PC-3 (cell line): ENCODE results near the gene TRDN. TPM values are rescaled to one million over a fixed set of nuclear protein-coding genes. Genes with fewer than 3 reads are reported as not detected.

Experiments
- ATAC-seq: fragments of 200-7000 bp; cut with Tn5 transposase; 2 replicates; pipeline ENCODE4 v1.9.1; 2020; ENCODE audit warnings: mild to moderate bottlenecking, moderate library complexity
- BruUV-seq: library from RNA; stranded (reverse); fragments of 400-500 nt; replicated peaks from 2 replicates; lab custom pipeline; 2021; lab: Mats Ljungman, UMichigan
- CTCF ChIA-PET: fragments of 300-600 bp; sonication (Branson Sonifier 250); formaldehyde crosslinking; loops from one replicate; lab custom pipeline; 2022; ENCODE audit warnings: antibody characterized with exemption; lab: Charles Lee
- POLR2A ChIA-PET: fragments of 300-600 bp; sonication (Branson Sonifier 250); formaldehyde crosslinking; loops from one replicate; lab custom pipeline; 2022; ENCODE audit warnings: antibody characterized with exemption; ENCODE audit not compliant: unreplicated experiment; lab: Charles Lee
- DNase-seq: peaks from one replicate; pipeline ENCODE4 v3.0.0-alpha.2; 2015
- H2AFZ ChIP-seq: fragments of 300-600 bp; sonication (generic); 2 replicates; pipeline ENCODE4 v1.6.0; 2016; ENCODE audit warnings: antibody characterized with exemption, low read length
- H3F3A ChIP-seq: fragments of 300-600 bp; sonication (generic); one replicate; pipeline ENCODE4 v1.6.0; 2017; ENCODE audit warnings: antibody characterized with exemption, low read length, control low read depth, mild to moderate bottlenecking; ENCODE audit not compliant: unreplicated experiment
- H3K27ac ChIP-seq: fragments of 300-600 bp; sonication (generic); 2 replicates; pipeline ENCODE4 v1.5.1; 2016; ENCODE audit warnings: mild to moderate bottlenecking, low read length
- H3K27me3 ChIP-seq: fragments of 300-600 bp; sonication (generic); 2 replicates; pipeline ENCODE4 v1.6.1; 2016; ENCODE audit warnings: low read length, mixed read lengths
- H3K36me3 ChIP-seq: fragments of 300-600 bp; sonication (generic); 2 replicates; pipeline ENCODE4 v1.6.1; 2016; ENCODE audit warnings: low read depth, mixed run types, low read length, mixed read lengths
- H3K4me1 ChIP-seq: fragments of 300-600 bp; sonication (generic); 2 replicates; pipeline ENCODE4 v1.5.1; 2016; ENCODE audit warnings: low read length; ENCODE audit not compliant: insufficient read depth
- H3K4me2 ChIP-seq: fragments of 300-600 bp; sonication (generic); 2 replicates; pipeline ENCODE4 v1.6.0; 2016; ENCODE audit warnings: low read length
- H3K4me3 ChIP-seq: fragments of 300-600 bp; sonication (generic); 2 replicates; pipeline ENCODE4 v1.5.1; 2016; ENCODE audit warnings: mild to moderate bottlenecking, low read length, mixed read lengths
- H3K79me2 ChIP-seq: fragments of 300-600 bp; sonication (generic); 2 replicates; pipeline ENCODE4 v1.6.1; 2017; ENCODE audit warnings: low read length, mixed read lengths
- H3K9ac ChIP-seq: fragments of 300-600 bp; sonication (generic); 2 replicates; pipeline ENCODE4 v1.6.0; 2016; ENCODE audit warnings: mild to moderate bottlenecking, low read length
- H3K9me2 ChIP-seq: fragments of 300-600 bp; sonication (generic); replicated peaks from 2 replicates; pipeline ENCODE4 v1.6.1; 2016; ENCODE audit warnings: mixed run types, low read length, mixed read lengths
- H3K9me3 ChIP-seq: fragments of 300-600 bp; sonication (generic); 2 replicates; pipeline ENCODE4 v1.6.1; 2016; ENCODE audit warnings: low read length, mixed read lengths
- H4K20me1 ChIP-seq: fragments of 300-600 bp; sonication (generic); 2 replicates; pipeline ENCODE4 v1.6.1; 2016; ENCODE audit warnings: low read length, mixed read lengths
- CTCF ChIP-seq: fragments of 300-600 bp; sonication (generic); conservative IDR thresholded peaks from 2 replicates; pipeline ENCODE4 v1.5.1; 2017; ENCODE audit warnings: antibody characterized with exemption, low read depth, mild to moderate bottlenecking, low read length
- EZH2 ChIP-seq: fragments of 300-600 bp; sonication (generic); IDR thresholded peaks from one replicate; pipeline ENCODE4 v1.6.1; 2017; ENCODE audit warnings: antibody characterized with exemption, mild to moderate bottlenecking, low read length; ENCODE audit not compliant: unreplicated experiment
- EZH2phosphoT487 ChIP-seq: fragments of 300-600 bp; sonication (generic); IDR thresholded peaks from 2 replicates; pipeline ENCODE4 v1.6.1; 2018; ENCODE audit warnings: mild to moderate bottlenecking, antibody characterized with exemption, low read length, borderline replicate concordance
- intact Hi-C: fragments of 100-400 bp; cut with micrococcal nuclease; formaldehyde crosslinking; loops from 2 replicates; pipeline ENCODE4 v1.9.0; 2023
- total RNA-seq: library from RNA; depleted of rRNA; stranded (reverse); fragments of >200 nt; gene quantifications from 2 replicates; pipeline ENCODE4 v1.2.3, GENCODE V29; 2014

Gene TRDN
- total RNA-seq, 1 experiment from 2014 or later: not detected

GRCh38 chr6:123677897-123678296 lies 41.1 kb upstream of the TRDN start:
- TF ChIP-seq EZH2phosphoT487 (no peak), EZH2 (no peak), CTCF (no peak)
- Histone ChIP-seq H3K9me3 (no peaks in the 10 kb centered on the region), H3K36me3 (no peaks in the 10 kb centered on the region), H3K9me2 (no peaks in the 10 kb centered on the region), H3K4me2 (no peak overlapping the region), H3K27me3 (no peaks in the 10 kb centered on the region), H2AFZ (no peak overlapping the region), H3K4me1 (no peaks in the 10 kb centered on the region), H3K27ac (no peak overlapping the region), H3F3A (no peaks in the 10 kb centered on the region), H3K9ac (no peak overlapping the region), H3K4me3 (no peak overlapping the region), H3K79me2 (no peaks in the 10 kb centered on the region), H4K20me1 (no peaks in the 10 kb centered on the region)
- no peak for ATAC-seq
- DNase-seq: no peak
- no TSS peak for BruUV-seq
- intact Hi-C loops: no loop called here
- CTCF ChIA-PET: no interaction called here
- POLR2A ChIA-PET: no interaction called here

- intact Hi-C loops: no loop called here
- H3K9me3 ChIP-seq: no peaks in the 10 kb centered on the region
Observed at GRCh38 chr6:123676793-123677192, 40.0 kb upstream of the TRDN start.

More at GRCh38 chr6:123676793-123677192, 40.0 kb upstream of the TRDN start:
- Histone ChIP-seq H3K4me2 (no peak overlapping the region), H3K36me3 (no peaks in the 10 kb centered on the region), H4K20me1 (no peaks in the 10 kb centered on the region), H3K27ac (no peak overlapping the region), H3K9me2 (no peaks in the 10 kb centered on the region), H3K4me1 (no peaks in the 10 kb centered on the region), H2AFZ (no peak overlapping the region), H3K9ac (no peak overlapping the region), H3K79me2 (no peaks in the 10 kb centered on the region), H3K27me3 (no peaks in the 10 kb centered on the region), H3K4me3 (no peak overlapping the region), H3F3A (no peaks in the 10 kb centered on the region)
- ATAC-seq (no peak), DNase-seq (no peak)
- TF ChIP-seq EZH2phosphoT487: no peak
- TF ChIP-seq CTCF: no peak
- TF ChIP-seq EZH2: no peak
- POLR2A ChIA-PET: no interaction called here
- CTCF ChIA-PET: no interaction called here
- BruUV-seq: no TSS peak
